Renal pelvis (tissue), 4 donors: ENCODE results near the gene CAV3. TPM values are rescaled to one million over a fixed set of nuclear protein-coding genes. Genes with fewer than 3 reads are reported as not detected.

Experiments
- DNase-seq: peaks from one replicate; pipeline ENCODE4 v3.0.0-alpha.2; 2013
- polyA plus RNA-seq, 3 donors: library from polyadenylated mRNA; unstranded; fragments of 120-200 nt; gene quantifications; one replicate each; pipeline ENCODE4 v1.2.1, GENCODE V29; 2013; ENCODE audit not compliant: insufficient read length in 3 of 3

CAV3 gene
- polyA plus RNA-seq, 3 donors = 0.32 to 0.89 (median 0.57) TPM

GRCh38 chr3:8734137-8734878 lies 706 bp downstream of the CAV3 start:
- no peak for DNase-seq

GRCh38 chr3:8734908-8735307 lies 1.3 kb downstream of the CAV3 start:
- no peak for DNase-seq

- DNase-seq = no peak
Observed at GRCh38 chr3:8736436-8736835, 2.8 kb downstream of the CAV3 start.

GRCh38 chr3:8737301-8737700 lies 3.7 kb downstream of the CAV3 start:
- DNase-seq = no peak

GRCh38 chr3:8737823-8738222 lies 4.2 kb downstream of the CAV3 start:
- DNase-seq = no peak

- no peak for DNase-seq
Observed at GRCh38 chr3:8738639-8739038, 5.0 kb downstream of the CAV3 start.

- no peak for DNase-seq
Observed at GRCh38 chr3:8739757-8740504, 6.3 kb downstream of the CAV3 start.

GRCh38 chr3:8741581-8742261 lies 8.1 kb downstream of the CAV3 start:
- DNase-seq = peak; percentile 78

GRCh38 chr3:8743021-8743601 lies 9.5 kb downstream of the CAV3 start:
- no peak for DNase-seq

- DNase-seq = no peak
Observed at GRCh38 chr3:8743911-8744310, 10.3 kb downstream of the CAV3 start.

- DNase-seq = no peak
Observed at GRCh38 chr3:8745619-8746370, 12.2 kb downstream of the CAV3 start.

GRCh38 chr3:8746780-8747345 lies 13.3 kb downstream of the CAV3 start:
- no peak for DNase-seq

- no peak for DNase-seq
Observed at GRCh38 chr3:8749316-8749715, 15.7 kb downstream of the CAV3 start.

GRCh38 chr3:8752832-8753231 lies 19.2 kb downstream of the CAV3 start:
- DNase-seq = no peak

- DNase-seq = no peak
Observed at GRCh38 chr3:8755097-8755496, 21.5 kb downstream of the CAV3 start.

- DNase-seq = no peak
Observed at GRCh38 chr3:8755564-8756237, 22.1 kb downstream of the CAV3 start.

- no peak for DNase-seq
Observed at GRCh38 chr3:8756671-8757070, 23.1 kb downstream of the CAV3 start.

- no peak for DNase-seq
Observed at GRCh38 chr3:8757551-8758518, 24.2 kb downstream of the CAV3 start.

GRCh38 chr3:8759038-8759707 lies 25.6 kb downstream of the CAV3 start:
- no peak for DNase-seq
